ENCODE data around the gene C13orf46.

C13orf46 gene

DNA sequence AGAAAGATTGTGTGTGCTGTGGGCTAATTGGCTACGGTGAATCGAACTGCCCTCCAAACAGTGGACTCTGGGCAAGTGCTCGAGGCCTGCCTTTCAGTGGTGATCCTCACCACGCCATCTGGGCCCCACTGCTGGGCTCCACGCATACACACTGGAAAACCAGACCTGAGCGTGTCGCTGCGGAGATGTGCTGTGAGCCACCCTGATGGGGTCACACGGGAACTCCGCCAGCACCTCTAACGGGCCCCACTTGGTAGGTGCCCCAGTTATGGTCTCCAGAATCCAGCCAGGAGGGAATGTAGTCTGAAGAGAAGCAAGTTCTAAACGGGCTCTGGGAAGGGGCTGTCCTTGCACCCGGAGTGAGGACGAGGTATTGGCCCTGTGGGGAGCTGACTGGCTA, 39.3 kb downstream of the C13orf46 start:
- no peak overlapping the region for H3K4me3 ChIP-seq (ENCODE audit: low read depth, low read length)
- TF ChIP-seq, protein P1, sequence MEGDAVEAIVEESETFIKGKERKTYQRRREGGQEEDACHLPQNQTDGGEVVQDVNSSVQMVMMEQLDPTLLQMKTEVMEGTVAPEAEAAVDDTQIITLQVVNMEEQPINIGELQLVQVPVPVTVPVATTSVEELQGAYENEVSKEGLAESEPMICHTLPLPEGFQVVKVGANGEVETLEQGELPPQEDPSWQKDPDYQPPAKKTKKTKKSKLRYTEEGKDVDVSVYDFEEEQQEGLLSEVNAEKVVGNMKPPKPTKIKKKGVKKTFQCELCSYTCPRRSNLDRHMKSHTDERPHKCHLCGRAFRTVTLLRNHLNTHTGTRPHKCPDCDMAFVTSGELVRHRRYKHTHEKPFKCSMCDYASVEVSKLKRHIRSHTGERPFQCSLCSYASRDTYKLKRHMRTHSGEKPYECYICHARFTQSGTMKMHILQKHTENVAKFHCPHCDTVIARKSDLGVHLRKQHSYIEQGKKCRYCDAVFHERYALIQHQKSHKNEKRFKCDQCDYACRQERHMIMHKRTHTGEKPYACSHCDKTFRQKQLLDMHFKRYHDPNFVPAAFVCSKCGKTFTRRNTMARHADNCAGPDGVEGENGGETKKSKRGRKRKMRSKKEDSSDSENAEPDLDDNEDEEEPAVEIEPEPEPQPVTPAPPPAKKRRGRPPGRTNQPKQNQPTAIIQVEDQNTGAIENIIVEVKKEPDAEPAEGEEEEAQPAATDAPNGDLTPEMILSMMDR (conservative IDR thresholded peaks at IDR 0.05; ENCODE audit: low read depth, low read length) = no peak
- DNase-seq (ENCODE audit: low read depth) = no peak

DNA sequence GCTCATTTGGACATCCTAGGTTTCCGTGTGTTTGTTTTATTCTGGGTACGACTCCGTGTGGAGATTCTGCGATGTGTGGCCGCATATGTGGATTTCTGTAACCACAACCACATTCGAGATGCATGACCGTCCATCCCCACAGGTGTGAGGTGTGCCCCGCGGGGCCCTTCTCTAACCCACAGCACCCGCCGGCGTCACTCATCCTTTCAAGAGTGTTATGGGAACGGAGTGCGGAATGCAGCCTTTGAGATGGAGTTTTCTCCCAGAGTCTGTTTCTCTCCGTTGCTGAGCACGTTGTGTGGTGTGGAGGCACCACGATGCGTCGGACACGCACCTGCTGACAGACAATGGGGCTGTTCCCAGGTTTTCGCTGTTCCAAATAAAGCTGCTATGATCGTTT, 40.0 kb downstream of the C13orf46 start:
- no peak overlapping the region for H3K4me3 ChIP-seq (ENCODE audit: low read depth, low read length)
- TF ChIP-seq, protein P1 (conservative IDR thresholded peaks at IDR 0.05; ENCODE audit: low read depth, low read length) = no peak
- no peak for DNase-seq (ENCODE audit: low read depth)

DNA sequence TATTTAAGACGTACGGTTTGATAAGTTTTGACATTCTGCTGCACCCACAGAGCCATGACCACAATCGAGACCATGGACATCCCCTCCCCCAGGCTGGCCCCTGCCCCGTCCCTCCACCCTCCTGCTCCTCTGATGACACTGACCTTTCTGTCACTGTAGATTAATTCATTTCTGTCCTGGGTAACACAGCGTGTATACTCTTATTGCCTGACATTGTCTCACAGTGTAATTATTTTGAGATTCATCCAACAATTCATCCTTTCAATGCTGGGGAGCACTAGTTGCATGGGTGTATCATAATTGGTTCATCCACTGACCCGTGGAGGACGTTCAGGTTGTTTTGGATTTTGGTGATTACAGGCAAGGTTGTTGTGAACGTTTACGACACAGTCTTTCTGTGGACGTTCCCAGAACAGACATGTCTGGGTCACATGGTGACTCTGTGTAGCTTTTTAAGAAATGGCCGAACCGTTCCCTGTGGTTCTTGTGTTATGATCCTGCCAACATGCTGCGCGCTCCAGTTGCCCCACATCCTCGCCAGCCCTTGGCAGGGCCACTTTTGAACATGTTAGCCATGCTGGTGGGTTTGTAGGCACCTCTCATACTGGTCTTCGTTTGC, 41.9 kb downstream of the C13orf46 start:
- no peak overlapping the region for H3K4me3 ChIP-seq (ENCODE audit: low read depth, low read length)
- TF ChIP-seq, protein P1 (conservative IDR thresholded peaks at IDR 0.05; ENCODE audit: low read depth, low read length) = no peak
- no peak for DNase-seq (ENCODE audit: low read depth)

DNA sequence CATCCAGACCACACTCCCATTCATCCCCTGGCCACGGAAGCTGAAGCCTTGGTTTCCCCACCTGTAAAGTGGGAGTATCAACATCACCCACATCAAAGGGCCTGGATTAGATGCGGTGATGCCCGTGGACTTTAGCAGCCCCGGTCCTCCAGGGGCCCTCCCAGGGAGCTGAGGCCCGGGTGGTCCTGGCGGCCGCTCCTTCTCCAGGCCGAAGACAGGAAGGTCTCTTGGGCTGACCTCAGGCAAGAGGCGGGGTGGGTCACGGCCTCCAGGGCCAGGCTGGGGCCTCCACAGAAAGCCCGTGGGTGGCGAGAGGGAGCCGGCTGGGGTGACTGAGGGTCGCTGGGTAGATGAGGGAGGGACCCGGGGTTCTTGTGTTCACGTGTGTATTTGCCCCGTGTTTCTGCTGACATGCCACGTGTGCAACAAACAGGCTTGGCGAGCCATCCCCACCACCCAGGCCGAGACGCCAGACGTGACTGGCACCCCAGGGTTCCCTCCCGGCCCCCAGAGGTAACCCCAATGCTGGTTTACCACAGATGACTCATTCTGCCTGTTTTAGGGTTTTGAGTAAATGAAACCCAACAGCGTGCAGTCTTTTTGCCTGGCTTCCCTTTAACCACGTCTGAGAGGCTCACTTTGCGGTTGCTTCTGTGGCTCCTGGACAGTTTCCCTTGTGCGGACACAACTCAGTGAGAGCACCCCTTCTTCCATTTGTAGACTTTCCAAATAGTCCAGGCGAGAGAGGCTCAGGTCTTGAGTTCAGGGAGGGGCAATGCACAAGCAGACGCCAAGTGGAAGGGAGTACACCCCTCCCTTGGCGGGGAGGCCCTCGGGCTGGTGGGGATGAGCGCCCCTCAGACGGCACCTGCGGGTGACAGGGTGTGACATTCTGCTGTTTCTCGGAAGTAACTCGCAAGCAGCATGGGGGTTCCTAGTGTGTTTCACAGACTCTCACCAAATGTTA, 42.9 kb downstream of the C13orf46 start:
- DNase-seq (ENCODE audit: low read depth) = no peak

DNA sequence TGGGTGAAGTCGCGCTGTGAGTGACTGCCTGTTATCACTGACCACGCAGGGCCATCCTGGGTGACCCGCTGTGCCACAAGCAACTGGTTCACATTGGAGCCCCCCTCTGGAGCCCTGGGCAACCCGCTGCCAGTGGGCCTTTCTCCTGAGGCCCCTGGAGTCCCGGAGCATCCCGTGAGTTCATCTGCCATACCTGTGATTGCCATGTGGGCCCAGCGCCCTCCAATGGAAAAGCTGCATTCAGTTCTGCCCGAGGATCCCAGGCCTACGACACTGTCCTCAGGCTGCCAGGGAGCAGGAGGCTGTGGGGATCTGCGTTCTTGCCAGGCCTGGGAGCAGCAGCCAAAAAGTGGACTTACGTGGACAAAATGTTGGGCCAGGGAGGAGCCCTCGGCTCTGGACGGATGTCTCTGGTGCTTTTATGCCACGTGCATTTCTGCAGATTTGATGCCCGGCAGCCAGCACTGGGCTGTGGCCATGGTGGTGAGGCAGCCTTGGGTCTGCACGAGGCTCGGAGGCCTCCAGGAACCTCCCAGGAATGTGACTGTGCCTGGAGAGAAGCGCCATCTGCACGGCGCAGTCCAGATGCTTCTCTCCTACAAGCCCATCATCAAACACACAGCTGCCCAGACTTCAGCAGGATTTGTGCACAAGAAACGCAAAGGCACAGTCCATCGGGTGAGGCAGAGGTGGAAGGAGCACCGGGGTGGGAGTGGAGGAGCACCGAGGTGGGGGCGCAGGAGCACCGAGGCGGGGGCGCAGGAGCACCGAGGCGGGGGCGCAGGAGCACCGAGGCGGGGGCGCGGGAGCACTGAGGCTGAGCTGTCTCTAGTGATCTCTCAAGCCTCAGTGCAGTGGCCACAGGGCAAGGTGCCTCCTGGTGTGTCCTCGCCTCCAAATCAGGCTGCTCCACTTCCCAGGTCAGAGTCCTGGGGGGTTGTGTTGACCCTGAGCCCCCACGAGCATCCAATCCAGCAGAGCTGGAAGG, 44.0 kb downstream of the C13orf46 start:
- no peak overlapping the region for H3K4me3 ChIP-seq (ENCODE audit: low read depth, low read length)
- no peak for DNase-seq (ENCODE audit: low read depth)
- TF ChIP-seq, protein P1 (conservative IDR thresholded peaks at IDR 0.05; ENCODE audit: low read depth, low read length) = no peak

More for the DNA sequence above, 42.9 kb downstream of the C13orf46 start:
- TF ChIP-seq, protein P1 (conservative IDR thresholded peaks at IDR 0.05; ENCODE audit: low read depth, low read length) = no peak
- H3K4me3 ChIP-seq (ENCODE audit: low read depth, low read length) = no peak overlapping the region
